ENCODE data around the gene GRID2.
"Not testable (repeated sequence)": the region's sequence is repeated elsewhere in the genome, so short reads cannot be mapped to it uniquely, and the experiment has no call there.

The GRID2 gene

GRCh38 chr4:92303621-92304027 lies at the start of gene GRID2:
Gene GRID2, plus strand, starts transcription at chr4:92303966.
- no peak for DNase-seq

GRCh38 chr4:92253986-92254671 lies 49.6 kb upstream of the GRID2 start:
- no peak for DNase-seq

- DNase-seq: no peak
These were observed 48.9 kb upstream of the GRID2 start for GRCh38 chr4:92254767-92255442.

- DNase-seq: no peak
These were observed 47.9 kb upstream of the GRID2 start for GRCh38 chr4:92255920-92256244.

- DNase-seq: no peak
These were observed 45.6 kb upstream of the GRID2 start for GRCh38 chr4:92257931-92258857.

- no peak for DNase-seq
These were observed 42.5 kb upstream of the GRID2 start for GRCh38 chr4:92261256-92261655.

- DNase-seq: no peak
These were observed 41.4 kb upstream of the GRID2 start for GRCh38 chr4:92262371-92262770.

- DNase-seq: no peak
These were observed 40.8 kb upstream of the GRID2 start for GRCh38 chr4:92263010-92263409.

GRCh38 chr4:92263575-92263974 lies 40.2 kb upstream of the GRID2 start:
- DNase-seq: no peak

GRCh38 chr4:92264163-92264562 lies 39.6 kb upstream of the GRID2 start:
- DNase-seq: no peak

- no peak for DNase-seq
These were observed 38.7 kb upstream of the GRID2 start for GRCh38 chr4:92265021-92265420.

- DNase-seq: no peak
These were observed 38.0 kb upstream of the GRID2 start for GRCh38 chr4:92265798-92266197.

- DNase-seq: no peak
These were observed 37.2 kb upstream of the GRID2 start for GRCh38 chr4:92266521-92266920.

GRCh38 chr4:92268642-92269041 lies 35.1 kb upstream of the GRID2 start:
- DNase-seq: no peak

GRCh38 chr4:92270908-92271307 lies 32.9 kb upstream of the GRID2 start:
- no peak for DNase-seq

GRCh38 chr4:92271551-92271950 lies 32.2 kb upstream of the GRID2 start:
- DNase-seq: not testable (repeated sequence)

- not testable (repeated sequence) for DNase-seq
These were observed 26.5 kb upstream of the GRID2 start for GRCh38 chr4:92277057-92277881.

GRCh38 chr4:92279296-92279695 lies 24.5 kb upstream of the GRID2 start:
- no peak for DNase-seq

GRCh38 chr4:92299152-92299551 lies 4.6 kb upstream of the GRID2 start:
- no peak for DNase-seq

- no peak for DNase-seq
These were observed 355 bp downstream of the GRID2 start for GRCh38 chr4:92304121-92304520.

GRCh38 chr4:92304606-92305005 lies 840 bp downstream of the GRID2 start:
- DNase-seq: no peak

- DNase-seq: no peak
These were observed 1.5 kb downstream of the GRID2 start for GRCh38 chr4:92305148-92305877.
